GM11168 (cell line): ENCODE results near the gene KCNK2.

ENCODE experiments used
- in situ Hi-C: fragments of 300-500 bp; cut with MboI; formaldehyde crosslinking; loops from one replicate; pipeline ENCODE4 v1.12.0; 2022; ENCODE audit warnings: low sequenced_read_pairs; ENCODE audit not compliant: unreplicated experiment

KCNK2 gene, protein sequence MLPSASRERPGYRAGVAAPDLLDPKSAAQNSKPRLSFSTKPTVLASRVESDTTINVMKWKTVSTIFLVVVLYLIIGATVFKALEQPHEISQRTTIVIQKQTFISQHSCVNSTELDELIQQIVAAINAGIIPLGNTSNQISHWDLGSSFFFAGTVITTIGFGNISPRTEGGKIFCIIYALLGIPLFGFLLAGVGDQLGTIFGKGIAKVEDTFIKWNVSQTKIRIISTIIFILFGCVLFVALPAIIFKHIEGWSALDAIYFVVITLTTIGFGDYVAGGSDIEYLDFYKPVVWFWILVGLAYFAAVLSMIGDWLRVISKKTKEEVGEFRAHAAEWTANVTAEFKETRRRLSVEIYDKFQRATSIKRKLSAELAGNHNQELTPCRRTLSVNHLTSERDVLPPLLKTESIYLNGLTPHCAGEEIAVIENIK

DNA sequence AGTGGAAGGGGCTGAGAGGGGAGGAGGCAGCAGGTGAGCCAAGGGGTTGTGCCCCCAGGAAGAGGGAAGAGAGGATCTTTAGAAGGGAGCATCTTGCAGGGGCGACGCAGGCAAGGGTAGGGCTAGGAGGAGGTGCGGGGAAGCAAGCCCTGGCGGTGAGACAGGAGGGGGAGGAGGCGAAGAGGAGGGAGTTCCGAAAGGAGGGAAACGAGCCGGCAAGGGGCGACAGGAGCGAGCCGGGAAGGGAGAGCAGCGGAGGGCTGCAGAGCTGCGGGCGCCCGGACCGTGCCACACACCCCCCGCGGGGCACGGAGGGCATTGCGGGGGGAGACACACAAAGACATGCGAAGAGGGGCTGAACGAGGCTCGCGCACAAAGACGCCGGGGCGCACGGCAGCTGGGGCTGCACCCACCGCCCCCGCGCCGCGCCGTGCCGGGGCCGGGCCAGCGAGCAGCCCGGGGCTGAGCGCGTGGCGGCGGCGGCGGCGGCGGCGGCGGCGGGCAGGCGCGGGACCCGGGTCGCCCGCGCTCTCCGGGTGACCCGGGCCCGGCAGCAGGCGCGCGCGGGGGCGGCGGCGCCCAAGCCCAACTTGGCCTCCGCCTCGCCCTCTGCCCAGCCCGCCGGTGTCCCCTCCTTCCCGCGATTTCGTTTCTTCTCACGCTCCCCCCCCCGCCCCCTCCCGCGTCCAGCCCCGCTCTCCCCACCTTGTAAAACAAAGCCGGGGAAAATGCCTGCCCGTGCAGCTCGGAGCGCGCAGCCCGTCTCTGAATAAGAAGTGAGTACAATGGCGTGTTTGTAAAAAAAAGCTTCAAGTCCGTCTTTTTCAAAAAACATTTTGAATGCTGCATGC is at the start of gene KCNK2:
Gene KCNK2 (plus strand): TSS at position 206 of the 851 bp plus-strand sequence. CDS start 649 bp downstream, outside the sequence.
- in situ Hi-C loops, result no loop called here

DNA sequence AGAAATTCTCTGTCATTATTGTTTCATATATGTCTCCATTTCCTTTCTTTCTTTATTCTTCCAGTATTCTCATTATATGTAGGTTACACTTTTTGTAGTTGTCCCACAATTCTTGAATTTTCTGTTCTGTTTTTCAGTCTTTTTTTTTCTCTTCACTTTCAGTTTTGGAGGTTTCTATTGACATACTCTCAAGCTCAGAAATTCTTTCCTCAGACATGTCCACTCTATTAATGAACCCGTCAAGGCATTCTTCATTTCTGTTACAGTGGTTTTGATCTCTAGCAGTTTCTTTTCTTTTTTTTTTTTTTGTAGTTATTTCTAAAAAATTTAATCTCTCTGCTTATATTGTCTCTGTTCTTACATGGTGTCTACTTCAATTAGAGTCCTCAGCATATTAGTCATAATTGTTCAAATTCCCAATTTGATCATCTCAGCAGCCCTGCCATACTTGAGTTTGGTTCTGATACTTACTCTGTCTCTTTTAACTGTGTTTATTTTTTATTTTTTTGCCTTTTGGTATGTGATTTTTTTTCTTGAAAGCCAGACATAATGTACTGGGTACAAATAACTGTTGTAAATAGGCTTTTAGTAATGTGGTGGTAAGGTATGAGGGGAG is 49.5 kb upstream of the KCNK2 start:
- in situ Hi-C loops, result no loop called here

DNA sequence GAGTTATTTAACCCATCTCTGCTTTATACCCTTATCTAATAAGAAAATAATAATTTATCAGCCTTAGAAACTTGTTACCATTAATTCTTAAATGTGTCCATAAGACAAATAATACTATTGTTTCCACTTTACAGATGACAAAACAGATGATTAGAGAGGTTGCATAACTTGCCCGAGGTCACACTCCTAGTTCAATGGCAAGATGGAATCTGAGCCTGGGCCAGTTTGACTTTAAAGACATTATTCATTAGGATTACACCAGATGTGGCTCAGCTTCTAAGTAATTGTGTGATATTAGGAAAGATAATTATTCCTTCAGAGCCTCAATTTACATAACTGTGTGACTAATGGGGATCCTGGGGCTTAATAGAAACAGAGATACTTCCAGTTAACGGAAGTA is 42.3 kb upstream of the KCNK2 start:
- in situ Hi-C loops, result no loop called here

DNA sequence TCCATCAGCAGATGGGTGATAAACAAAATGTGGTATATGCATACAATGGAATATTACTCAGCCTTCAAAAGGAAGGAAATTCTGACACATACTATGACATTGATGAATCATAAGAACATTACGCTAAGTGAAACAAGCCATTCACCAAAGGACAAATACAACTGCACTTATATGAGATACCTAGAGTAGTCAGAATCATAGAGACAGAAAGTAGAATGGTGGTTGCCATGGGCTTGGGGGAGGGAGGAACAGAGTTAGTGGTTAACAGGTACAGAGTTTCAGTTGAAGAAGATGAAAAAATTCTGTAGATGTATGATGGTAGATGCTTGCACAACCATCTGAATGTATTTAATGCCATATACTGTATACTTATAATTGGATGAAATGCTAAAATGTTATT is 39.1 kb upstream of the KCNK2 start:
- in situ Hi-C loops, result no loop called here

DNA sequence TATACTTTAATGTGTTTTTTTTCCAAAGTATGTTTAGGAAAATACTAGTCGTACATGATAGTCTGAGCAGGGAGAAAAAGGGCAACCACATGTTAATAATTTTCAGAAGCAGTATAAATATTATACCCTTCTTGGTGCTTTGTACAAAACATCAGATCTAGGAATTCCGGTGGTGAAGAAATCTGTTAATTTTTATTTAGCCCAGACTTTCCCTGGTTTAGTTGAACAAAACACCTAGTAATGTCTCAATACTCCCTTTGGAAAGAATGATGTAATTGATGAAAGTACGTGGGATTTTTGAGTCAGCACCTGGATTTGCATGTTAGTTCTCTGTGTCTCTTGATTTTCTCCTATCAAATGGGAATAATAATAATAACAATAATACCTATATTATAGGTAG is 38.4 kb upstream of the KCNK2 start:
- in situ Hi-C loops, result no loop called here

DNA sequence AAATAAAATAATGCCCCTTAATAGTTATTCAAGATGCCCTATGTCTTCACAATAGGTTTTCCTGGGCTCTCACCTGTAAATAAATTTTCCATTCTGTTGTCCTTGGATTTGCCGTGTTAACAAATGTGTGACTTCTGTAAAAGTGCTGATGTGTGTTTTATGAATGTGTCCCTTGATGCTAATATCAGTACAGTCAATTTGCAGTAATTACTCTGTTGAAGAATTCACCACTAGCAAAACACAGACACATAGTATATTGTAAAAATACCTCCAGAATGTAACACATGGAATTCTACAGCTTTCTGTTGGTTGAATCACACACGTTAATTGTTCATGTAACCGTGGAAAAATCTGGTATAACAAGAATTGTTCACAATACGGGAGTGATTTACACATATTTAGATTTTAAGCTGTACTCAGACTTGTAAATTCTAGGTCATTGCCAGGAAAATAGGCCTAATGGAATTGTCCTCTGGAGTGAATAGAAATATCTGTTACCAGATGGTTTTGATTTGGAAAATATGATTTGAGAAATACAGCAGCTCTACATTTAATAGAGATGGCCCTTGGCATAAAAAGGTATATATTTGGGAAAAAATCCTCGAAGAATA is 36.7 kb upstream of the KCNK2 start:
- in situ Hi-C loops, result no loop called here

DNA sequence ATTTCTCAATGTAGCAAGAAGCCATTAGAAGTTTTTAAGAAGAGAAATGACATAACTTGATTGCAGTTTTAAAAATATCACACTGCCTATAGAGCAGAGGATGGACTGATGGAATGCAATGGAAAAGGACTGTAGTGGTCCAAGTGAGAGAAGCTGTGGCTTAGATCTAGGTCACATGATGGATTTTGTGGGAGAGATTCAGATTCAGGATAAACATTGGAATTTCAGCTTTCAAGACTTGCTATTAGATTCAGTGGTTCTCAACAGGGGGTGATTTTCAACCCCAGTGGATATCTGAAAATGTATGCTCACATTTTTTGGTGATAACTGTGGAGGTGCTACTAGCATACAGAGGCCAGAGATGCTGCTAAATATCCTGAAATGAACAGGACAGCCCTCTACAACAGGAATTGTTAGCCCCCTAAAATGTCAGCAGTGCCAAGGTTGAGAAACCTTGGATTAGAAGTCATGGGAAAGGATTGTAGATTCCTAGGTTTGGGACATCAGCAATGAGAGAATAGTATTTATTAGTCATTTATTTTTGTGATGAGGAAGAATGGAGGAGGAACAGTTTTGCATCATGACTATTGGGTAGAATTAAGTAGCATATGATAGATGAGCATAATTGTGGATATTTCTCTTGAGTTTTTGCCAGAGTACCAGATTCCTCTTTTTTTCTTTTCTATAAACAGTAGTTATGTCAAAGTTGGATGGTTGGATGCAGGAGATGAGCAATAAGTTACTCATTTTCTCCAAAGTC is 30.1 kb upstream of the KCNK2 start:
- in situ Hi-C loops, result no loop called here

DNA sequence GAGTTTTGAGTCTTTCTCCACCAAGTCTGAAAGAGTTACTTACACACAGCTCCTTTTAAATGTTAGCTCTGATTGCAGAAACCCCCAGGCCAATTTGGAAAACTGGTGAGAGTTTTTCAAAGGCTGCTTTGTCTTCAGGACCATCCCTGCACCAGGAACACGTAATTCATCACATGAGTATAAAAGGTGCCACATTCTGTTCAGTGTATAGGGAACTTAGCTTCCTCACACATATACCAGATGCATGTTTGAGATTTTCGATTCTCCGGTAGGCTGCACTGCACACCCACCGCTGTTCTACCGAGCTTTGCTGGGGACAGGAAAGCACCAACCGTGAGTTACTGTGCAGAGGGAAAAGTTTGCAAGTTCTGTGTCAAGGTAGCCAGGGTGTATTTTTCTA is 28.3 kb upstream of the KCNK2 start:
- in situ Hi-C loops, result no loop called here

DNA sequence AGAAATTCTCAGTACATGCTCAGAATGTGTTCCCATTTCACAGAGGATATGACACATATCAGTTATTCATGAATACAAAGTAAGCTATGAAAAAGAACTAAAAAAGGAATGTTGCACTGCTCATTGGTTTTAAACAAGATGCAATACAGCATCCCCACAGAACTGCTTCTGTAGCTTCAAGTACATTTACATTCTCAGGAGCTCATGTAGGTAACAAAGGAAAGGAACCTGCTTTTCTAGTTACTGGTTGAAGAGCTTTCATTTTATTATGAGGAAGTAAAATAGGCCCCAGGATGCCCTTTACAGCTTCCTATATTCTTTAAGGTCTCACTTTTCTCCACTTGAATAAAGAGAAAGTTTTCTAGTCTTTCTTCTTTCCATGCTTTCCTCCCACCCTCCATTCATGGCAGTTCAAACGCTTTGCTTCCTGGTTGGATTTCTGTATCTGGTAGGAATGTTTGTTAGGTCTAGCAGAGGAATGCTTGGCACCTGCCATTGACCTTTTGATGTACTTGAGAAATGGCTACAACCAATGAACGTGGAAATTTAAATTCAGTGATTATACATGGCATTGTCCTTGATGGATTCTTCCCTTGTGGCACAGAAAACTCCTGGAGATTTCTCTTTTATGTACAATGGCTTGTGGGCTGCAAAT is 27.1 kb upstream of the KCNK2 start:
- in situ Hi-C loops, result no loop called here

DNA sequence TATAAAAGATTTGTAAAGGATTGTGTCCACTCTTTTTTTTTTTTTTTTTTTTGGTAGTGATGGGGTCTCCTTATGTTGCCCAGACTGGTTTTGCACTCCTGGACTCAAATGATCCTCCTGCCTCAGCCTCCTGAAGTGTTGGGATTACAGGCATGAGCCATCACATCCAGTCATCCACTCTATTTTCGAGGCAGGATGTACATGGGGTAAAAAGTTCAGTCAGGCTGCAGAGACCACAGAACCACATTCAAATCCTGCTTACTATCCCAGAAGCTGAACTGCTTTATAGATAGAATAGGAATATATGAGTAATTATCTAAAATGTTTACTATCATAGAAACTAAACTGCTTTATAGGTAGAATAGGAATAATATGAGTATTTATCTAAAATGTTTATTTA is 26.0 kb upstream of the KCNK2 start:
- in situ Hi-C loops, result no loop called here

DNA sequence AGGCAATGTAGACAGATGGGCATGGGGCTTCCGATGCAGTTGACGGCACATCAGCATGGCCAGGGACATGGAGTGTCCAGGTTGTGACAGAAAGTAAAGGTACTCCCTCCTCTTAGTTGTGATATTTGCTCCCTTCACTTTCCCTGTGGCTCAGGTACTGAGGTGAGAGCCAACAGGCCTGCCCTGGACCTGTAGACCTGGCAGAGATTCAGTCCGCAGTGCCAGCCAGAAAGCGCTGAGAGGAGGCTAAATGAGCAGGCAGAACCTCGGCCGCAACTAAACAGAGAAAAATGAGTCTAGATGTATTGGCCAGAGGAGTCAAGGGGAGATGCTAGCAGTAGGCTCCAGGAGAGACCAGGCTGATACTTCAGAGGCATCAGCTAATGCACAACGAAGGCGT is 22.6 kb upstream of the KCNK2 start:
- in situ Hi-C loops, result no loop called here

DNA sequence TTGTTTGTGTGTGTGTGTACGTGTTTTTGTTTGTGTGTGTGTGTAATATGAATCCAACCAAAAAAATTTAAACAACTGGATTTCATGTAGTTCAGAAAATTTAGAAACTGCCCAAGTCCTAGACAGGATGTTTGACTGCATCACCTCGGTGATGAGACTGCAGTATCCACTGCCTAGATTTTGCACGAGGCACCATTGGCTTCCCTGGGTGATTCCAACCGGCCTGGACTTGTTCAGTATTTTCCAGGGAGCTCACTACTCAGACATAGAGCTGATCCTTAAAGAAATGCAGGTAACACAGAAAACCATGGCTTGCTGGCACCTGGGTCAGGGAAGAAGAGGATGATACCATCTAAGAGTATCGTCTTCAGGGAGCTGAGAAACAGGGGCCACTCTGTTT is 18.2 kb upstream of the KCNK2 start:
- in situ Hi-C loops, result no loop called here

DNA sequence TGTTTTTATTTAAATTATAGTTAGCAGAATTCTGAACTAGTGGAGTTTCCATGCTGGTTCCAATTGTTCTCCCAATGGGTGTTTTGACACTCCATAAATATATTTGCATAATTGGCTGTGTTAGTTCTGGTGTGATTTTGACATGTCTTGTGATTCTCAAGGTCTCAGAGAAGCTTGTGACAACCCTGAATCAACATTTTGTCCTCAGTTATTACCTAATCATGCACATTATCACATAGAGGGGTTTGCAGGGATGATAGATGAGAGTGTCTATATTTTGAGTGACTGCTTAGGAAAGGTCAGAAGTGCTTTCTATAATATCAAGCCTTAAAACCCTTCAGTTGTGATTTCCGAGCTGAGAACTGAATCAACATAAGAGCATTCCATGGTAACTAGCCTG is 11.5 kb upstream of the KCNK2 start:
- in situ Hi-C loops, result no loop called here

DNA sequence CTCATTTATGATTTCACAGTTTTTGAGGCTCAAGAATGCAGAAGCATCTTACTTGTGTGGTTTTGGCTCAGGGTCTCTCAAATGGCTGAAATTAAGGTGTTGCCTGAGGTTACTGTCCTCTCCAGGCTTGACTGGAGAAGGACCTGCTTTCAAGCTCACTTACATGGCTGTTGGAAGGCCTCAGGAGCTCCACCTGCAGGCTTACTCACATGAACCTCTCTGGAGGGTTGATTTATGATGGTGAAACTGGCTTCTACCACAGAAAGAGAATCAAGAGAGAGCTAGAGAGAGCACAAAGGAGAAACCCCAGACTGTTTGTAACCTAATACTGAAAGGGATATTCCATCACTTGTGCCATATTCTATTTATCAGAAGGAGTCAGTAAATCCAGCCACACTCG is 6.2 kb upstream of the KCNK2 start:
- in situ Hi-C loops, result no loop called here

DNA sequence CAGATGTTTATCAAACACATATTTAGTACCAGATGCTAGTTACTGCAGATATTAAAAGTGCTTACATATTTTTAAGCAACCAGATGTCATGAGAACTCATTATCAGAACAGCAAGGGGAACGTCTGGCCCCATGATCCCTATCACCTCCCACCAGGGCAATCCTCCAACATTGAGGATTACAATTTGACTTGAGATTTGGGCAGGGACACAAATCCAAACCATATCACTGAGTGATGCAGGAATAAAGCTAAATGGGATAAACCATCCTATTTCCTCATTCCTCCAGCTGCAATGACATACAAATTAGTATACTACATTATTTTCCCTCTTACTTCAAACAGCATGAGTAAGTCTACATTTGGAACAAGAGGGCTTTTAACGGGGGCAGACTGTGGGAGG is 3.1 kb upstream of the KCNK2 start:
- in situ Hi-C loops, result no loop called here

DNA sequence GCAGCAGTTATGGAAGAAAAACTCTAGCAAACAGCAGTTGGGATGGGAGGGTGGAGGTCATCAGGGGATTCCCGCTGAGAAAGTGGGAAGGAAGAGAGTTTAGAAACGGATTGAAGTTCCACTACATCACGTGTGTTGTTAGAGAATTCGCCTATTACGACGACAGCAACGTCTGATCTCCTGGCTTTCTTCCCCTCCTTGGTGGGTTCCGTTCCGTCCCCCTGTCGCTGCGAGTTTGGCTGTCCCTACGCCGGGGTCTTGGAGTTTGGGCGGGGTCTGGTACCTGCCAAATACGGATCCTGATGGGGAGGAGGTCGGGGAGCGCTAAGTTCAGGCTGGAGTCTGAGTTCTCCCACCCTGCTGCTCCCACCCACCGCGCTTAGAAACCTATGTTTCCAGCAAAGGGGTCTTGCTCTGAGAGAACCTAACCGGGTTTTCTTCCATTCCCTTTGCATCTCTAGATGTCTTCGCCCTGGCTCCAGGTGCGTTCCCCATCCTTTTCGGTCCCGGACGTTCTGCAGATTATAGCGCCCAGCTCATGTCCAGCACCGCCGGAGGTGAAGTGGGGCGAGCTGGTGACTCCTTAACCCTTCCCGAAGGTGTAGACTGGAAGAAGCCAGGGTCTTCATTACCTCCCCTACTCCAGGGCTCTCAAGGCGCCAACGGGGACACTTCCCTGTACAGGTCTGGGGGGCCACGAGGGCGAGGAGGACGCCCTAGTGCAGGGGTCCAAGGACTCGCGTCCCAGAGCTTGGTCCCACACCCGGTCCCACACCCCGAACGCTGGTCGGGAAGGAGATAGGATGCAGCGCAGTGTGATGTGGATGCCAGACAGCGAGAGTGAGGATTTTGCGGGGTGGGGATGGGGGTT is 641 bp upstream of the KCNK2 start:
- in situ Hi-C loops, result no loop called here

DNA sequence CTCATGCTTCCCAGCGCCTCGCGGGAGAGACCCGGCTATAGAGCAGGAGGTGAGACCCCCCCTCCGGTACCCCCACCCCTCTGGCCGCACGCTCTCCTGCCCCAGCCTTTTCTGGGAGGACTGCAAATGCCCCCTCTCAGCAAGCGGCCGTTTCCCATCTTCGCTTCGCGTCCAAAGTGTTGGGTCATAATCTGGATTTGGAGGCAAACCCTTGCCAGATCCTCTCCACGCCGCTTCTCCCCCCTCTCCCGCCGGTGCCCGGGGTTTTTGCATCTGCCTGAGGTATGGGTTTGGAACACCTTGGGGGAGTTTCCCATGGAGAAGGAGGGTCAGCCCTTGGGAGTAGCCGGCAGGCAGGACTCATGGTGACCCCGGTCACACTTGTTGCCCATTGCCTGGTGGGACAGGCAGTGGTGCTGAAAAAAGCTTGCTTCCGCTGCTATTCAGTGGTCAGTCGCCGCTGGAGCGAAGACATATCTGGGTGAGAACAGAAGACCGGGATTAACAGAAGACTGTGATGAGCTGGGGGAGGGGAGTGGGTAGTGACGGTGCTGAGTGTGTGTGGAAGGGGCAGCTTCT is 935 bp downstream of the KCNK2 start:
- in situ Hi-C loops, result no loop called here

DNA sequence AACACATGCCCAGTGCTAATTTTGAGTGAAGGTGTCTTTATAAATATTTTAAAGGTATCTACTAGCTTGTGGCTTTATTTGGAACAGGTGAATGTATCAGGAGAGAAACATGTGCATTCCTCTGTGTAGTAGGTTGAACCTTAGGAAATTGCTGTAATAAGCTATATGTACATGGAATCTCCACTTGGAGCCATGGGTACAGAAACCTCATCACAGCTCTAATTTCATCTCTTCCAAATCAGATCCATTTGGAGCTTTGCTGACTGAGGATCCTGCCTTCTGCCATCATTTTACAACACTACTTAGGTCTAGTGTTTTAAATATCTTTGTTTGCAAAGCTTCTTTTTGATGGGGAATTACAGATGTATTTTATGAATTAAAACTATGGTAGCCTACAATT is 2.1 kb downstream of the KCNK2 start:
- in situ Hi-C loops, result no loop called here
